ENCODE data around the gene ITPK1.

Gene ITPK1

GRCh38 chr14:93006567-93007051 is 109.1 kb downstream of the ITPK1 start:
- no peak for DNase-seq

GRCh38 chr14:93005838-93006237 is 109.9 kb downstream of the ITPK1 start:
- DNase-seq, result no peak

- DNase-seq, result no peak
Observed at GRCh38 chr14:93005135-93005813, 110.5 kb downstream of the ITPK1 start.

GRCh38 chr14:93004699-93005082 is 111.0 kb downstream of the ITPK1 start:
- DNase-seq, result no peak

GRCh38 chr14:93003945-93004698 is 111.6 kb downstream of the ITPK1 start:
- no peak for DNase-seq

- no peak for DNase-seq
Observed at GRCh38 chr14:93002851-93003298, 112.8 kb downstream of the ITPK1 start.

- DNase-seq, result no peak
Observed at GRCh38 chr14:93002049-93002448, 113.7 kb downstream of the ITPK1 start.

- DNase-seq, result no peak
Observed at GRCh38 chr14:92998946-92999345, 116.8 kb downstream of the ITPK1 start.

GRCh38 chr14:92997343-92998061 is 118.2 kb downstream of the ITPK1 start:
- DNase-seq, result no peak

GRCh38 chr14:92995620-92996019 is 120.1 kb downstream of the ITPK1 start:
- no peak for DNase-seq

- DNase-seq, result no peak
Observed at GRCh38 chr14:92994942-92995341, 120.8 kb downstream of the ITPK1 start.

- DNase-seq, result no peak
Observed at GRCh38 chr14:92994131-92994676, 121.5 kb downstream of the ITPK1 start.

- no peak for DNase-seq
Observed at GRCh38 chr14:92993302-92993701, 122.4 kb downstream of the ITPK1 start.

GRCh38 chr14:92991536-92991935 is 124.2 kb downstream of the ITPK1 start:
- DNase-seq, result no peak

GRCh38 chr14:92990456-92991430 is 125.0 kb downstream of the ITPK1 start:
- DNase-seq, result no peak

GRCh38 chr14:92988786-92989755 is 126.7 kb downstream of the ITPK1 start:
- DNase-seq, result no peak

GRCh38 chr14:92987713-92988510 is 127.8 kb downstream of the ITPK1 start:
- DNase-seq, result no peak

- DNase-seq, result no peak
Observed at GRCh38 chr14:92987148-92987570, 128.6 kb downstream of the ITPK1 start.

GRCh38 chr14:92986254-92987147 is 129.2 kb downstream of the ITPK1 start:
- no peak for DNase-seq
